WTC11 (cell line): ENCODE results near the gene EEFSEC.

ENCODE experiments used
- AFF4 ChIP-seq: sonication (generic); formaldehyde crosslinking; IDR thresholded peaks from 2 replicates; pipeline ENCODE4 v1.8.1; 2023; ENCODE audit warnings: mild to moderate bottlenecking, missing genetic modification reagents, borderline replicate concordance
- ATF2 ChIP-seq: sonication (generic); formaldehyde crosslinking; IDR thresholded peaks from 2 replicates; pipeline ENCODE4 v1.8.1; 2022; ENCODE audit warnings: low read depth, missing genetic modification reagents, borderline replicate concordance
- CTCF ChIP-seq: fragments of 200-600 bp; IDR thresholded peaks from 2 replicates; pipeline ENCODE4 v1.8.0; 2022; ENCODE audit warnings: antibody characterized with exemption
- E2F1 ChIP-seq: sonication (generic); formaldehyde crosslinking; IDR thresholded peaks from 2 replicates; pipeline ENCODE4 v1.8.0; 2022; ENCODE audit warnings: mild to moderate bottlenecking, missing genetic modification reagents
- ERG ChIP-seq: fragments of 250-450 bp; sonication (Bioruptor Pico); IDR thresholded peaks from 2 replicates; pipeline ENCODE4 v1.8.0; 2021; ENCODE audit warnings: mild to moderate bottlenecking
- FOXP4 ChIP-seq: sonication (generic); formaldehyde crosslinking; IDR thresholded peaks from 2 replicates; pipeline ENCODE4 v1.8.0; 2022; ENCODE audit warnings: mild to moderate bottlenecking, missing genetic modification reagents
- NR2C2 ChIP-seq: sonication (generic); formaldehyde crosslinking; IDR thresholded peaks from 2 replicates; pipeline ENCODE4 v1.8.0; 2022; ENCODE audit warnings: mild to moderate bottlenecking, missing genetic modification reagents
- NR3C1 ChIP-seq: sonication (generic); formaldehyde crosslinking; conservative IDR thresholded peaks from 2 replicates; pipeline ENCODE4 v1.8.1; 2023; ENCODE audit warnings: low read depth, mild to moderate bottlenecking, missing genetic modification reagents
- PREB ChIP-seq: sonication (generic); formaldehyde crosslinking; IDR thresholded peaks from 2 replicates; pipeline ENCODE4 v1.8.1; 2022; ENCODE audit warnings: mild to moderate bottlenecking, missing genetic modification reagents, moderate library complexity, borderline replicate concordance
- USF1 ChIP-seq: sonication (generic); formaldehyde crosslinking; IDR thresholded peaks from 2 replicates; pipeline ENCODE4 v1.8.0; 2022; ENCODE audit warnings: mild to moderate bottlenecking, missing genetic modification reagents
- ZNF232 ChIP-seq: sonication (generic); formaldehyde crosslinking; IDR thresholded peaks from 2 replicates; pipeline ENCODE4 v1.8.0; 2022; ENCODE audit warnings: mild to moderate bottlenecking, missing genetic modification reagents
- ZNF512 ChIP-seq: sonication (generic); formaldehyde crosslinking; IDR thresholded peaks from 2 replicates; pipeline ENCODE4 v1.8.1; 2022; ENCODE audit warnings: missing genetic modification reagents, borderline replicate concordance
- ZSCAN18 ChIP-seq: fragments of 250-450 bp; sonication (Bioruptor Pico); IDR thresholded peaks from 2 replicates; pipeline ENCODE4 v2.1.2; 2022; ENCODE audit warnings: mild to moderate bottlenecking, moderate library complexity

GRCh38 chr3:128195369-128195768, 42.1 kb downstream of the EEFSEC start:
- TF ChIP-seq FOXP4 (CRISPR knock-in tag) = no peak
- no peak for TF ChIP-seq ZNF232 (CRISPR knock-in tag)
- no peak for TF ChIP-seq NR2C2 (CRISPR knock-in tag)
- TF ChIP-seq CTCF = no peak
- TF ChIP-seq E2F1 (CRISPR knock-in tag) = no peak
- TF ChIP-seq AFF4 (CRISPR knock-in tag) = no peak
- no peak for TF ChIP-seq ERG (CRISPR knock-in tag)
- no peak for TF ChIP-seq ATF2 (CRISPR knock-in tag)
- no peak for TF ChIP-seq ZSCAN18 (CRISPR knock-in tag)
- TF ChIP-seq PREB (CRISPR knock-in tag) = no peak
- no peak for TF ChIP-seq USF1
- no peak for TF ChIP-seq NR3C1 (CRISPR knock-in tag)
- no peak for TF ChIP-seq ZNF512 (CRISPR knock-in tag)
